CD1c-positive myeloid dendritic cell (primary cell): ENCODE data around the gene PALLD.
A peak's percentile ranks its signal among the peaks of the same experiment; 100 is the strongest.
"Not testable (repeated sequence)": the region's sequence is repeated elsewhere in the genome, so short reads cannot be mapped to it uniquely, and the experiment has no call there.

Experiments used
- DNase-seq: peaks from one replicate; pipeline ENCODE4 v3.0.0-alpha.2; 2016; ENCODE audit errors: extremely low spot score

Gene PALLD

GRCh38 chr4:168491563-168491962 is 5.3 kb upstream of the PALLD start:
- no peak for DNase-seq

- DNase-seq, result no peak
These were observed 1.4 kb downstream of the PALLD start for GRCh38 chr4:168498251-168498650.

GRCh38 chr4:168499241-168499640 is 2.4 kb downstream of the PALLD start:
- no peak for DNase-seq

GRCh38 chr4:168501407-168501806 is 4.6 kb downstream of the PALLD start:
- DNase-seq, result no peak

GRCh38 chr4:168502861-168503260 is 6.0 kb downstream of the PALLD start:
- DNase-seq, result no peak

GRCh38 chr4:168503652-168504362 is 7.0 kb downstream of the PALLD start:
- DNase-seq, result peak; percentile 88

GRCh38 chr4:168504526-168504925 is 7.7 kb downstream of the PALLD start:
- no peak for DNase-seq

GRCh38 chr4:168506014-168506413 is 9.2 kb downstream of the PALLD start:
- no peak for DNase-seq

GRCh38 chr4:168507178-168507815 is 10.4 kb downstream of the PALLD start:
- no peak for DNase-seq

- DNase-seq, result no peak
These were observed 11.8 kb downstream of the PALLD start for GRCh38 chr4:168508683-168509082.

GRCh38 chr4:168509786-168510185 is 12.9 kb downstream of the PALLD start:
- DNase-seq, result no peak

- DNase-seq, result no peak
These were observed 15.1 kb downstream of the PALLD start for GRCh38 chr4:168511780-168512489.

GRCh38 chr4:168513826-168514225 is 17.0 kb downstream of the PALLD start:
- DNase-seq, result not testable (repeated sequence)

- DNase-seq, result peak; percentile 66
These were observed 17.5 kb downstream of the PALLD start for GRCh38 chr4:168514249-168514852.

- DNase-seq, result no peak
These were observed 18.6 kb downstream of the PALLD start for GRCh38 chr4:168515222-168516011.

- no peak for DNase-seq
These were observed 20.0 kb downstream of the PALLD start for GRCh38 chr4:168516841-168517240.

- DNase-seq, result no peak
These were observed 22.7 kb downstream of the PALLD start for GRCh38 chr4:168519576-168519975.

- no peak for DNase-seq
These were observed 24.9 kb downstream of the PALLD start for GRCh38 chr4:168521721-168522120.

- DNase-seq, result no peak
These were observed 25.5 kb downstream of the PALLD start for GRCh38 chr4:168522356-168522755.

- no peak for DNase-seq
These were observed 26.1 kb downstream of the PALLD start for GRCh38 chr4:168522829-168523489.

GRCh38 chr4:168524006-168524405 is 27.2 kb downstream of the PALLD start:
- DNase-seq, result no peak
